GM12892 (cell line): ENCODE measurements around the gene FBXL5.

Experiments used
- POLR2A ChIP-seq: IDR thresholded peaks from 2 replicates; pipeline ENCODE4 v1.6.1; 2011; ENCODE audit warnings: low read depth, low read length, control low read depth
- POLR2AphosphoS5 ChIP-seq: IDR thresholded peaks from 2 replicates; pipeline ENCODE4 v1.6.1; 2011; ENCODE audit warnings: low read depth, low read length, control low read depth
- TAF1 ChIP-seq: IDR thresholded peaks from 2 replicates; pipeline ENCODE4 v1.6.1; 2011; ENCODE audit warnings: low read depth, mild to moderate bottlenecking, control low read depth, low read length, borderline replicate concordance

- no peak for TF ChIP-seq POLR2A
- no peak for TF ChIP-seq POLR2AphosphoS5
- TF ChIP-seq TAF1: no peak
Observed at GRCh38 chr4:15568821-15569220, 86.3 kb downstream of the FBXL5 start.
